Measurements from ENCODE around the gene CLN3.

DNA sequence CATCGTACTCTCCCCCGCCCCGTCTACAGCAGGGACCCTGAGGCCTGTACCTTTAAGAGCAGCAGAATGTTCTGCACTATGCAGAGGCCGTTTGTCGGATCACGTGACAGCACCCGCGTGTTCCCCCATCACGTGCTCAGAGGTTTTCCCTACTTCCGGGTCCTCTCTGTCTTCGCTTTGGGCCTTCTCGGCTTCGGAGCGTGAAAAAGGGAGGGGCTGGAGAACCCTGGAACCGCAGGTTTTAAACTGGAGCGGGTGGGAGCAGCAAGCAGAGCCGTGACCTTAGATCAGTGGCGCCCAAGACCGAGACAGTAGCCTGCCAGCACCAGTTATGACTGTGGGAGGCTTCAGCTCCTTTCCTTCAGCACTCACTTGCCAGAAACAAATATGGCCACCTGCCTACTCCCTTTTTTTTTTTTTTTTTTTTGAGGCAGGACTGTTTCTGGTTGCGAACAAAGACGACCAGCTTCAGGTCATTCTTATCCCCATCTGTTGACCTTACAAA is at the start of gene CLN3:
- TF ChIP-seq, protein P1, sequence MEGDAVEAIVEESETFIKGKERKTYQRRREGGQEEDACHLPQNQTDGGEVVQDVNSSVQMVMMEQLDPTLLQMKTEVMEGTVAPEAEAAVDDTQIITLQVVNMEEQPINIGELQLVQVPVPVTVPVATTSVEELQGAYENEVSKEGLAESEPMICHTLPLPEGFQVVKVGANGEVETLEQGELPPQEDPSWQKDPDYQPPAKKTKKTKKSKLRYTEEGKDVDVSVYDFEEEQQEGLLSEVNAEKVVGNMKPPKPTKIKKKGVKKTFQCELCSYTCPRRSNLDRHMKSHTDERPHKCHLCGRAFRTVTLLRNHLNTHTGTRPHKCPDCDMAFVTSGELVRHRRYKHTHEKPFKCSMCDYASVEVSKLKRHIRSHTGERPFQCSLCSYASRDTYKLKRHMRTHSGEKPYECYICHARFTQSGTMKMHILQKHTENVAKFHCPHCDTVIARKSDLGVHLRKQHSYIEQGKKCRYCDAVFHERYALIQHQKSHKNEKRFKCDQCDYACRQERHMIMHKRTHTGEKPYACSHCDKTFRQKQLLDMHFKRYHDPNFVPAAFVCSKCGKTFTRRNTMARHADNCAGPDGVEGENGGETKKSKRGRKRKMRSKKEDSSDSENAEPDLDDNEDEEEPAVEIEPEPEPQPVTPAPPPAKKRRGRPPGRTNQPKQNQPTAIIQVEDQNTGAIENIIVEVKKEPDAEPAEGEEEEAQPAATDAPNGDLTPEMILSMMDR (conservative IDR thresholded peaks at IDR 0.05; ENCODE audit: low read depth, low read length), result no peak
- TF ChIP-seq EZH2 (IDR thresholded peaks at IDR 0.05; ENCODE audit: borderline replicate concordance, low read depth, low read length, poor library complexity, severe bottlenecking), result no peak

Measured in A673 (cell line).